ENCODE measurements around the gene GPR55.
A peak's percentile ranks its signal among the peaks of the same experiment; 100 is the strongest.

GPR55 gene

GRCh38 chr2:230914886-230915285, 10.2 kb downstream of the GPR55 start:
- DNase-seq = no peak

GRCh38 chr2:230913406-230914143, 11.5 kb downstream of the GPR55 start:
- peak; percentile 23 to 61 for DNase-seq

- DNase-seq = no peak
These were observed 12.3 kb downstream of the GPR55 start for GRCh38 chr2:230912724-230913123.

GRCh38 chr2:230912046-230912445, 13.0 kb downstream of the GPR55 start:
- no peak for DNase-seq

GRCh38 chr2:230910546-230911177, 14.4 kb downstream of the GPR55 start:
- no peak for DNase-seq

GRCh38 chr2:230909841-230910545, 15.0 kb downstream of the GPR55 start:
- no peak for DNase-seq

- DNase-seq = peak in 1 of 2 donors; percentile 11
These were observed 16.3 kb downstream of the GPR55 start for GRCh38 chr2:230908595-230909191.

- peak in 1 of 2 donors; percentile 7 for DNase-seq
These were observed 16.9 kb downstream of the GPR55 start for GRCh38 chr2:230908092-230908594.

- peak in 1 of 2 donors; percentile 7 for DNase-seq
These were observed 17.5 kb downstream of the GPR55 start for GRCh38 chr2:230907361-230908091.

- peak in 1 of 2 donors; percentile 7 for DNase-seq
These were observed 18.4 kb downstream of the GPR55 start for GRCh38 chr2:230906471-230907230.

- peak; percentile 38 to 64 for DNase-seq
These were observed 19.3 kb downstream of the GPR55 start for GRCh38 chr2:230905448-230906421.

GRCh38 chr2:230904856-230905447, 20.1 kb downstream of the GPR55 start:
- DNase-seq = peak in 1 of 2 donors; percentile 1

GRCh38 chr2:230903231-230904150, 21.6 kb downstream of the GPR55 start:
- peak in 1 of 2 donors; percentile 5 for DNase-seq

- DNase-seq = peak; percentile 47 to 68
These were observed 22.7 kb downstream of the GPR55 start for GRCh38 chr2:230902180-230902899.

- DNase-seq = peak in 1 of 2 donors; percentile 2
These were observed 24.0 kb downstream of the GPR55 start for GRCh38 chr2:230901006-230901405.

GRCh38 chr2:230900336-230900995, 24.6 kb downstream of the GPR55 start:
- peak in 1 of 2 donors; percentile 3 for DNase-seq

- DNase-seq = no peak
These were observed 25.3 kb downstream of the GPR55 start for GRCh38 chr2:230899786-230900185.
